Spleen (tissue), 11 donors: ENCODE results near the gene OGT. TPM values are rescaled to one million over a fixed set of nuclear protein-coding genes. Genes with fewer than 3 reads are reported as not detected.

ENCODE experiments used
- DNase-seq: peaks from one replicate; pipeline ENCODE4 v3.0.0-alpha.2; 2020
- H3K27ac ChIP-seq, 8 donors: fragments of 200-600 bp; sonication (generic) in 7 of 8; 1 replicate in 4 of 8; 2 replicates in 4 of 8; pipeline versions ENCODE4 v1.5.0 to v1.8.0; 2016 to 2021; ENCODE audit warnings: inconsistent platforms in 4 of 8, mild to moderate bottlenecking in 4 of 8, moderate library complexity in 1 of 8
- H3K27me3 ChIP-seq, 7 donors: fragments of 200-600 bp; sonication (generic) in 6 of 7; replicated peaks in 1 of 7; 1 replicate in 4 of 7; 2 replicates in 3 of 7; pipeline versions ENCODE4 v1.5.0 to v1.8.0; 2016 to 2021; ENCODE audit warnings: inconsistent platforms in 3 of 7, mild to moderate bottlenecking in 1 of 7
- H3K36me3 ChIP-seq, 6 donors: fragments of 200-600 bp; sonication (generic) in 5 of 6; 1 replicate in 4 of 6; 2 replicates in 2 of 6; pipeline versions ENCODE4 v1.5.0 to v1.8.0; 2016 to 2021; ENCODE audit warnings: inconsistent platforms in 2 of 6
- H3K4me1 ChIP-seq, 6 donors: fragments of 200-600 bp; sonication (generic) in 5 of 6; 1 replicate in 3 of 6; 2 replicates in 3 of 6; pipeline versions ENCODE4 v1.5.0 to v1.8.0; 2016 to 2021; ENCODE audit warnings: inconsistent platforms in 3 of 6
- H3K4me3 ChIP-seq, 8 donors: fragments of 200-600 bp; sonication (generic) in 7 of 8; 1 replicate in 4 of 8; 2 replicates in 4 of 8; pipeline versions ENCODE4 v1.5.0 to v1.8.0; 2016 to 2021; ENCODE audit warnings: inconsistent platforms in 4 of 8, mild to moderate bottlenecking in 4 of 8, moderate library complexity in 2 of 8
- H3K9me3 ChIP-seq, 8 donors: fragments of 200-600 bp; sonication (generic) in 7 of 8; 1 replicate in 4 of 8; 2 replicates in 4 of 8; pipeline versions ENCODE4 v1.5.0 to v1.8.0; 2016 to 2021; ENCODE audit warnings: inconsistent platforms in 4 of 8
- POLR2A ChIP-seq, 3 donors: fragments of 450-650 bp; IDR thresholded peaks; one replicate each; pipeline ENCODE4 v1.5.1; 2017; ENCODE audit warnings: antibody characterized with exemption in 3 of 3, mild to moderate bottlenecking in 1 of 3
- POLR2AphosphoS5 ChIP-seq, 3 donors: sonication (generic); formaldehyde crosslinking; IDR thresholded peaks; one replicate each; pipeline ENCODE4 v1.5.1; 2017; ENCODE audit warnings: antibody characterized with exemption in 3 of 3
- WGBS, 5 donors: extraction: QIAGEN DNeasy Blood & Tissue Kit in 3 of 5; methylation state at CpG; one replicate each; pipeline versions ENCODE4 v1.1.5 to v1.1.7; 2013 to 2018; 5-methylcytosine and 5-hydroxymethylcytosine counted together
- intact Hi-C: fragments of 100-400 bp; cut with DNase I; formaldehyde crosslinking; loops from one replicate; pipeline ENCODE4 v1.15.0; 2023; ENCODE audit warnings: low total_unique reads
- polyA plus RNA-seq, 3 donors: library from polyadenylated mRNA; stranded (reverse); fragments of 200-250 nt; gene quantifications; one replicate each; pipeline ENCODE4 v1.2.1, GENCODE V29; 2013
- total RNA-seq, 7 donors: library from RNA; depleted of rRNA in 3 of 7; stranded (reverse); fragments of >200 nt in 3 of 7; fragmentation: NEBNext Ultra II Directional in 4 of 7; extraction: Animal tissue kit (Norgen Biotek cat#: 25700) in 4 of 7; gene quantifications; one replicate each; pipeline versions ENCODE4 v1.1.0 to v1.2.1, GENCODE V29; 2016 to 2021
- TF ChIP-seq, protein P1 (sequence below), 11 experiments: fragments of 200-600 bp in 7 of 11; fragments of 450-650 bp in 4 of 11; sonication (generic) in 4 of 11; IDR thresholded peaks in 8 of 11; conservative IDR thresholded peaks in 3 of 11; 1 replicate in 7 of 11; 2 replicates in 4 of 11; pipeline versions ENCODE4 v1.4.0 to v1.8.0; 2016 to 2021; ENCODE audit warnings: antibody characterized with exemption in 11 of 11, inconsistent platforms in 4 of 11, mild to moderate bottlenecking in 1 of 11
- donor health status: healthy with polysubstance abuse.
- donor health status: DM: no; HTN: no; CAD: no; lungs with moderate emphysema.
- donor health status: DM: no; HTN: no; CAD: no.
- donor health status: Bipolar disorder and iron deficiency.
- donor health status: healthy.
- donor health status: DM: no; HTN: no; CAD: no.
- donor health status: DM: yes; HTN: yes; CAD: no.

The OGT gene
- total and polyA plus RNA-seq, 10 donors, result 76.8 to 393 (median 233) TPM

DNA sequence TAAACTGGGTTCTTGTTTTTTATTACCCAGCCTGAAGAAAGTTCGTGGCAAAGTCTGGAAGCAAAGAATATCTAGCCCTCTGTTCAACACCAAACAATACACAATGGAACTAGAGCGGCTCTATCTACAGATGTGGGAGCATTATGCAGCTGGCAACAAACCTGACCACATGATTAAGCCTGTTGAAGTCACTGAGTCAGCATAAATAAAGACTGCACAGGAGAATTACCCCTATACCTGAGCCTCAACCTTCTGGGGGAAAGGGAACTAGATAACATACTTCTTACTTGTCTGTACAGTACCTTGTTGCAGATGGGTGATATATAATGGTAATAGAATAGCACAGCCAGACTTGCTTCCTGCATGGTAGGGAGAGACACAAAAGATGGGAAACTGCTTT, 40.7 kb downstream of the OGT start:
- TF ChIP-seq POLR2A (IDR thresholded peaks at IDR 0.05), result no peak
- no peak for TF ChIP-seq POLR2AphosphoS5 (IDR thresholded peaks at IDR 0.05)
- TF ChIP-seq, protein P1, sequence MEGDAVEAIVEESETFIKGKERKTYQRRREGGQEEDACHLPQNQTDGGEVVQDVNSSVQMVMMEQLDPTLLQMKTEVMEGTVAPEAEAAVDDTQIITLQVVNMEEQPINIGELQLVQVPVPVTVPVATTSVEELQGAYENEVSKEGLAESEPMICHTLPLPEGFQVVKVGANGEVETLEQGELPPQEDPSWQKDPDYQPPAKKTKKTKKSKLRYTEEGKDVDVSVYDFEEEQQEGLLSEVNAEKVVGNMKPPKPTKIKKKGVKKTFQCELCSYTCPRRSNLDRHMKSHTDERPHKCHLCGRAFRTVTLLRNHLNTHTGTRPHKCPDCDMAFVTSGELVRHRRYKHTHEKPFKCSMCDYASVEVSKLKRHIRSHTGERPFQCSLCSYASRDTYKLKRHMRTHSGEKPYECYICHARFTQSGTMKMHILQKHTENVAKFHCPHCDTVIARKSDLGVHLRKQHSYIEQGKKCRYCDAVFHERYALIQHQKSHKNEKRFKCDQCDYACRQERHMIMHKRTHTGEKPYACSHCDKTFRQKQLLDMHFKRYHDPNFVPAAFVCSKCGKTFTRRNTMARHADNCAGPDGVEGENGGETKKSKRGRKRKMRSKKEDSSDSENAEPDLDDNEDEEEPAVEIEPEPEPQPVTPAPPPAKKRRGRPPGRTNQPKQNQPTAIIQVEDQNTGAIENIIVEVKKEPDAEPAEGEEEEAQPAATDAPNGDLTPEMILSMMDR (IDR thresholded peaks at IDR 0.05 in 8 of 11, conservative IDR thresholded peaks at IDR 0.05 in 3 of 11), result no peak
- Histone ChIP-seq H3K27ac (no peak overlapping the region), H3K4me1 (no peaks in the 10 kb centered on the region), H3K27me3 (no peaks in the 10 kb centered on the region), H3K4me3 (no peak overlapping the region), H3K9me3 (no peaks in the 10 kb centered on the region), H3K36me3 (peaks cover 0 to 99% (median 42%) of the 10 kb centered on the region in 6 donors)
- no peak for DNase-seq
- 76 to 96% (median 80%) methylated on average over 2 of the region's 2 CpGs for WGBS, 5 donors
- intact Hi-C loops, result no loop called here

DNA sequence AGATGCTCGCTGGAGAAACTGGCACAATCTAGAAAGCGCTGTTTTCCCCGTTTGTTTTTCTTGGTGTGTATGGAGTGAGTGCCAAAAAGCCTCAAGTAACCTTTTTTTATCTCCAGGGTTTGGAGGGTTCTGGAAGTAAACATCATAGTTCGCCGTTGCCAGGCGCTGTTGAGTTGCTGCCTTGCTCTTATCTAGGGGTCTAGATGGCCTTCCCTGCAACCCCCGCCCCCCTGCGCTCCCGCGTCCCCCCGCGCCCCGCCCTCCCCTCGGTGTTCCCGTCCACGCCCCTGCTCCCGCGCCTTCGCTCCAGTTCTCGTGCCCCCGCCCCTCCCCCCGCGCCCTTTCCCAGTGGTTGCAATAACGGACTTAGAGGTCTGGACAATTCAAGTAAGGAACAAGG, 44.8 kb downstream of the OGT start:
- intact Hi-C loops, result no loop called here
- Histone ChIP-seq H3K4me1 (no peaks in the 10 kb centered on the region), H3K36me3 (peaks cover 0 to 87% (median 19%) of the 10 kb centered on the region in 6 donors), H3K27me3 (no peaks in the 10 kb centered on the region), H3K27ac (no peak overlapping the region), H3K9me3 (no peaks in the 10 kb centered on the region), H3K4me3 (no peak overlapping the region)
- no peak for DNase-seq
- TF ChIP-seq, protein P1 (IDR thresholded peaks at IDR 0.05 in 8 of 11, conservative IDR thresholded peaks at IDR 0.05 in 3 of 11), result no peak
- TF ChIP-seq POLR2AphosphoS5 (IDR thresholded peaks at IDR 0.05) (no peak), POLR2A (IDR thresholded peaks at IDR 0.05) (no peak)
- WGBS, 5 donors, result 90 to 96% (median 95%) methylated on average over 24 of the region's 24 CpGs

DNA sequence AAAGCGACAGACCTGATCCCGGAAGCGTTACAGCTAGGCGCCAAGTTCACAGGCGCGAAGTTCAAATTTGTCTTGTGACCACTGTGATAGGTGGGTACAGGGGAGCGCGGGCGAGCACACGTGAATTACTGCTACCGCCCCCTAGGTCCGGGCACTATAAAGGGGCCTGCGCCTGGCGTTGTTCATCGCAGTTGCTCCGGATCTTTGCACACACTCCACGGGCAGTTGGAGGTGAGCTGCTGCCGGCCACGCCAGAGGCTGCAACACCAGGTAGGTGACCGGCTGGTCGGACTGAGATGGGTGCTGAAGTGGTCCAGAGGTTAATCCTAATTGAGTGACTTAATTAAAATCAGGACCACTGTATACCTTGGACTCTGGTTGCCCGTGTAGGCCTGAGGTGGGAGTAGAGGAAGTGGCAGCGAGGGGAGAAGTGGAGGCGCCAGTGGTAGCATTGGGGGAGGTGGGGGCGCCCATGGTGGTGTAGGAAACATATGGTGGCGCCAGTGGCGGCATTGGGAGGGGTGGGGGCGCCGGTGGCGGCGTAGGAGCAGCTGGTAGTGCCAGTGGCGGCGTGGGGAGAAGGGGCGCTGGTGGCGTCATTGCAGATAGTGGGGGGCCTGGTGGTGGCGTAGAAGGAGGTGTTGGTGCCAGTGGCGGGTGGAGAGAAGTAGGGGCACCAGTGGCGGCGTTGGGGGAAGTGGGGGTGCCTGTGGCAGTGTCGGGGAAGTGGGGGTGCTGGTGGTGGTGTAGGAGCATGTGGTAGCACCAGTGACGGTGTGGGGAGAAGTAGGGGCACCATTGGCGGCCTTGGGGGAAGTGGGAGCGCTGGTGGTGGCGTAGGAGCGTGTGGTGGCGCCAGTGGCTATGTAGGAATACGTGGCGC, 45.6 kb downstream of the OGT start, which contains the start of gene GCNA:
Gene GCNA, plus strand, starts transcription at position 185 of the 883 bp plus-strand sequence. CDS start 2,385 bp downstream, outside the sequence.
- Histone ChIP-seq H3K27me3 (no peaks in the 10 kb centered on the region), H3K9me3 (no peaks in the 10 kb centered on the region), H3K4me3 (no peak within 1 kb of the TSS), H3K27ac (no peak within 1 kb of the TSS), H3K36me3 (peaks cover 0 to 83% (median 13%) of the 10 kb centered on the region in 6 donors), H3K4me1 (no peaks in the 10 kb centered on the region)
- TF ChIP-seq, protein P1 (IDR thresholded peaks at IDR 0.05 in 8 of 11, conservative IDR thresholded peaks at IDR 0.05 in 3 of 11), result no peak
- TF ChIP-seq POLR2AphosphoS5 (IDR thresholded peaks at IDR 0.05), result peak in 2 of 3 donors; percentile 17 to 59
- TF ChIP-seq POLR2A (IDR thresholded peaks at IDR 0.05), result no peak
- WGBS, 5 donors, result 95 to 97% (median 96%) methylated on average over 29 to 48 of the region's 48 CpGs
- intact Hi-C loops, result no loop called here
- no peak for DNase-seq
